PC-9 (cell line): Measurements from ENCODE around the gene MXRA8.
"Not testable (repeated sequence)": the region's sequence is repeated elsewhere in the genome, so short reads cannot be mapped to it uniquely, and the experiment has no call there.

ENCODE experiments used
- CTCF ChIP-seq: fragments of 200-600 bp; sonication (generic); conservative IDR thresholded peaks from 2 replicates; pipeline ENCODE4 v1.6.1; 2017; ENCODE audit warnings: mixed run types, antibody characterized with exemption, mild to moderate bottlenecking, moderate library complexity
- EZH2 ChIP-seq: fragments of 200-600 bp; sonication (generic); IDR thresholded peaks from 2 replicates; pipeline ENCODE4 v1.8.0; 2017; ENCODE audit warnings: antibody characterized with exemption, low read depth

- TF ChIP-seq CTCF, EZH2: not testable (repeated sequence)
Observed at GRCh38 chr1:1385339-1385738, 27.0 kb upstream of the MXRA8 start.
